IPS-18a (cell line): Measurements from ENCODE around the gene LUZP1.

ENCODE experiments used
- H3K27ac ChIP-seq: one replicate; pipeline ENCODE4 v1.5.1; 2013; ENCODE audit warnings: low read length
- H3K27me3 ChIP-seq: one replicate; pipeline ENCODE4 v1.6.1; 2013; ENCODE audit warnings: mild to moderate bottlenecking, low read length; ENCODE audit not compliant: control insufficient read depth, insufficient read depth
- H3K36me3 ChIP-seq: one replicate; pipeline ENCODE4 v1.6.1; 2013; ENCODE audit warnings: low read depth, low read length; ENCODE audit not compliant: control insufficient read depth
- H3K4me1 ChIP-seq: one replicate; pipeline ENCODE4 v1.6.1; 2013; ENCODE audit warnings: low read depth, low read length; ENCODE audit not compliant: control insufficient read depth
- H3K4me3 ChIP-seq: one replicate; pipeline ENCODE4 v1.5.1; 2013; ENCODE audit warnings: low read length
- H3K9ac ChIP-seq: one replicate; pipeline ENCODE4 v1.6.1; 2013; ENCODE audit warnings: mild to moderate bottlenecking, low read length, moderate library complexity
- H3K9me3 ChIP-seq: one replicate; pipeline ENCODE4 v1.6.1; 2013; ENCODE audit warnings: low read depth, low read length; ENCODE audit not compliant: control insufficient read depth

The LUZP1 gene

GRCh38 chr1:23103001-23103889, 65.4 kb downstream of the LUZP1 start:
- Histone ChIP-seq H3K27me3 (no peaks in the 10 kb centered on the region), H3K9ac (no peak overlapping the region), H3K4me3 (no peak overlapping the region), H3K36me3 (peaks cover 9% of the 10 kb centered on the region), H3K9me3 (no peaks in the 10 kb centered on the region), H3K27ac (no peak overlapping the region), H3K4me1 (peaks cover 14% of the 10 kb centered on the region)

- H3K36me3 ChIP-seq: peaks cover 9% of the 10 kb centered on the region
- H3K27me3 ChIP-seq: no peaks in the 10 kb centered on the region
- H3K4me1 ChIP-seq: peaks cover 14% of the 10 kb centered on the region
- H3K4me3 ChIP-seq: no peak overlapping the region
- no peak overlapping the region for H3K9ac ChIP-seq
- H3K27ac ChIP-seq: no peak overlapping the region
- no peaks in the 10 kb centered on the region for H3K9me3 ChIP-seq
Measured at GRCh38 chr1:23102289-23102688, 66.4 kb downstream of the LUZP1 start.

GRCh38 chr1:23101887-23102286, 66.8 kb downstream of the LUZP1 start:
- H3K4me1 ChIP-seq: peaks cover 14% of the 10 kb centered on the region

GRCh38 chr1:23101101-23101827, 67.4 kb downstream of the LUZP1 start:
- Histone ChIP-seq H3K4me3 (no peak overlapping the region), H3K9me3 (no peaks in the 10 kb centered on the region), H3K9ac (no peak overlapping the region), H3K27me3 (no peaks in the 10 kb centered on the region), H3K36me3 (peaks cover 3% of the 10 kb centered on the region), H3K27ac (no peak overlapping the region), H3K4me1 (peaks cover 14% of the 10 kb centered on the region)

More at GRCh38 chr1:23101887-23102286, 66.8 kb downstream of the LUZP1 start:
- H3K27me3 ChIP-seq: no peaks in the 10 kb centered on the region
- H3K9me3 ChIP-seq: no peaks in the 10 kb centered on the region
- peaks cover 6% of the 10 kb centered on the region for H3K36me3 ChIP-seq
- H3K27ac ChIP-seq: no peak overlapping the region
- H3K4me3 ChIP-seq: no peak overlapping the region
- H3K9ac ChIP-seq: no peak overlapping the region

- no peak overlapping the region for H3K27ac ChIP-seq
- no peaks in the 10 kb centered on the region for H3K36me3 ChIP-seq
- no peaks in the 10 kb centered on the region for H3K9me3 ChIP-seq
- H3K4me3 ChIP-seq: no peak overlapping the region
- peaks cover 14% of the 10 kb centered on the region for H3K4me1 ChIP-seq
- H3K9ac ChIP-seq: no peak overlapping the region
- no peaks in the 10 kb centered on the region for H3K27me3 ChIP-seq
Measured at GRCh38 chr1:23100074-23100748, 68.4 kb downstream of the LUZP1 start.

GRCh38 chr1:23099171-23099536, 69.5 kb downstream of the LUZP1 start:
- H3K36me3 ChIP-seq: peaks cover 4% of the 10 kb centered on the region
- H3K27me3 ChIP-seq: no peaks in the 10 kb centered on the region
- H3K9me3 ChIP-seq: no peaks in the 10 kb centered on the region
- no peak overlapping the region for H3K9ac ChIP-seq
- H3K4me1 ChIP-seq: peaks cover 14% of the 10 kb centered on the region
- no peak overlapping the region for H3K4me3 ChIP-seq
- H3K27ac ChIP-seq: no peak overlapping the region

GRCh38 chr1:23098463-23099170, 70.0 kb downstream of the LUZP1 start:
- Histone ChIP-seq H3K9ac (no peak overlapping the region), H3K4me3 (no peak overlapping the region), H3K4me1 (peaks cover 14% of the 10 kb centered on the region), H3K27ac (no peak overlapping the region), H3K9me3 (no peaks in the 10 kb centered on the region), H3K36me3 (peaks cover 10% of the 10 kb centered on the region), H3K27me3 (no peaks in the 10 kb centered on the region)

GRCh38 chr1:23097316-23097715, 71.3 kb downstream of the LUZP1 start:
- Histone ChIP-seq H3K9me3 (no peaks in the 10 kb centered on the region), H3K4me3 (no peak overlapping the region), H3K36me3 (peaks cover 22% of the 10 kb centered on the region), H3K4me1 (peaks cover 14% of the 10 kb centered on the region), H3K27me3 (no peaks in the 10 kb centered on the region), H3K27ac (no peak overlapping the region), H3K9ac (no peak overlapping the region)

- no peak overlapping the region for H3K27ac ChIP-seq
- no peak overlapping the region for H3K4me3 ChIP-seq
- no peaks in the 10 kb centered on the region for H3K27me3 ChIP-seq
- no peaks in the 10 kb centered on the region for H3K9me3 ChIP-seq
- no peak overlapping the region for H3K9ac ChIP-seq
- peaks cover 50% of the 10 kb centered on the region for H3K36me3 ChIP-seq
- no peaks in the 10 kb centered on the region for H3K4me1 ChIP-seq
Measured at GRCh38 chr1:23092447-23092846, 76.2 kb downstream of the LUZP1 start.

- no peak overlapping the region for H3K9ac ChIP-seq
- no peaks in the 10 kb centered on the region for H3K4me1 ChIP-seq
- H3K27ac ChIP-seq: no peak overlapping the region
- no peaks in the 10 kb centered on the region for H3K9me3 ChIP-seq
- no peaks in the 10 kb centered on the region for H3K27me3 ChIP-seq
- peaks cover 59% of the 10 kb centered on the region for H3K36me3 ChIP-seq
- H3K4me3 ChIP-seq: no peak overlapping the region
Measured at GRCh38 chr1:23091545-23091944, 77.1 kb downstream of the LUZP1 start.

GRCh38 chr1:23090056-23090455, 78.6 kb downstream of the LUZP1 start:
- Histone ChIP-seq H3K9me3 (no peaks in the 10 kb centered on the region), H3K36me3 (peaks cover 59% of the 10 kb centered on the region), H3K4me1 (no peaks in the 10 kb centered on the region), H3K27ac (no peak overlapping the region), H3K27me3 (no peaks in the 10 kb centered on the region), H3K4me3 (no peak overlapping the region), H3K9ac (no peak overlapping the region)
